ENCODE results near the gene OSM. TPM values are rescaled to one million over a fixed set of nuclear protein-coding genes. Genes with fewer than 3 reads are reported as not detected.

Gene OSM
- total RNA-seq, 2 donors from 2014 or later = not detected

GRCh38 chr22:30304495-30305244, 38.0 kb upstream of the OSM start:
- Histone ChIP-seq H3K27me3 (no peaks in the 10 kb centered on the region), H3K4me1 (peaks cover 77% of the 10 kb centered on the region), H3K9me3 (no peaks in the 10 kb centered on the region), H3K4me3 (no peak overlapping the region), H3K36me3 (replicated peaks in 1 of 2; ENCODE audit: insufficient read depth in 1 of 2, low read depth in 2 of 2) (no peaks in the 10 kb centered on the region), H3K27ac (peak overlapping the region; percentile 20 to 79 (median 68))
- ATAC-seq (peak; percentile 63), DNase-seq (peak in 3 of 4 donors; percentile 27 to 55 (median 49))
- intact Hi-C loops (cut with DNase I) = no loop called here
- TF ChIP-seq CTCF (IDR thresholded peaks at IDR 0.05) (no peak), POLR2A (IDR thresholded peaks at IDR 0.05) (no peak)
- 55 to 59% methylated on average over 7 of the region's 7 CpGs for WGBS, 2 donors

DNA sequence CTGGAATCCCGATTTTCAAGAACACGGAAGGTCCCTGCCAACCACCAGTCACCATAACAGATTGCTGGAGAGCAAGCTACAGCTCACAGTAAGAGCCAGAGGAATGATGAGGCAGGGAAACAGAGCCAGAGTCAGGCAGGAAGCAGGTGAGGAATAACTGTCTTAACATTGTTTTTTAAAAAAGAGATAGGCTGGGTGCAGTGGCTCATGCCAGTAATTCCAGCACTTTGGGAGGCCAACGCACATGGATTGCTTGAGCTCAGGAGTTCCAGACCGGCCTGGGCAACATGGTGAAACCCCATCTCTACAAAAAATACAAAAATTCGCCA, 36.1 kb upstream of the OSM start:
- H3K36me3 ChIP-seq (replicated peaks in 1 of 2; ENCODE audit: insufficient read depth in 1 of 2, low read depth in 2 of 2) = no peaks in the 10 kb centered on the region
- DNase-seq (no peak), ATAC-seq (no peak)
- H3K9me3 ChIP-seq = no peaks in the 10 kb centered on the region
- H3K4me1 ChIP-seq = peaks cover 67% of the 10 kb centered on the region
- no peaks in the 10 kb centered on the region for H3K27me3 ChIP-seq
- intact Hi-C loops (cut with DNase I) = no loop called here
- no peak overlapping the region for H3K4me3 ChIP-seq
- TF ChIP-seq POLR2A (IDR thresholded peaks at IDR 0.05) = no peak
- no peak for TF ChIP-seq CTCF (IDR thresholded peaks at IDR 0.05)
- H3K27ac ChIP-seq = peak overlapping the region; percentile 13 to 79 (median 68)
- WGBS, 2 donors = 73 to 76% methylated on average over 5 of the region's 5 CpGs

DNA sequence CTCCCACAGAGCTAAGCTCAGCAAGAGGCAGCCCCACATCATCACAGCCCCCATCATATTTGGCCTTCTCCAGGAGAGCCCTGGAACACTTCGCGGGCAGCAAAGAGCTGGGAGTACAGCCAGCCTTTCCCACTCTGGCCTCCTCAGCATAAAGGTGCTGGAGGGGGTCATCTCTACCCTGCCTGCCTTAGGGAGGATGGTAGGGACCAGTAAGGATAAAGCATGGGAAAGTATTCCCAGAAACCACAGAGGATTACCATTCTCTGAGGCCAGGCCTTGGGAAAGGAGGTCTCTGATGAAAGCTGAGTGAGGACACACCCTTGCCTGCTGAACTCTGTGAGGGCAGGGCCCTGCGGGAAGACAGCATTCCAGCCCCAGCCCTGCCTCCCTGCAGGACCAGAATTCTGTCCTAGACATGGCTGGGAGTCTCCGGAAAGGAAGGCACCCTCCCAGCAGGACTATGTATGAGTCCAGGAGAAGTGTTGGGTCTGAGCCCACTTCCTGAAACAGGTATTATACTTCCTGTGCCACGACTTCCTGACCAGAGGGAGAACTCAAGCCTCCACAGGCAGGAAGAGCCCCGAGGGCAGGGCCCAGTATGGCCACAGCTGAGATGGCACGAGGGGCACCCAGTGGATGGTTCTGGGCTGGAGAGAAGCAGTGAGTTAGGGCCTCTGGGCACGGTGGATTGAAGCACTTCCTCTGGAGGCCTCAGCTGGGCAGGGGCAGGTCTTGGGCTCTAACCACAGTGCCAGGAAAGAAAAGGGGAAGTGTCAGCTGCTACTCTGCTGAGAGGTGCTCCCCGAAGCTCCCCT, 35.6 kb upstream of the OSM start:
- 48 to 72% methylated on average over 9 of the region's 9 CpGs for WGBS, 2 donors
- Histone ChIP-seq H3K9me3 (no peaks in the 10 kb centered on the region), H3K27ac (peak overlapping the region; percentile 13 to 79 (median 68)), H3K4me1 (peaks cover 66% of the 10 kb centered on the region), H3K36me3 (replicated peaks in 1 of 2; ENCODE audit: insufficient read depth in 1 of 2, low read depth in 2 of 2) (no peaks in the 10 kb centered on the region), H3K27me3 (no peaks in the 10 kb centered on the region), H3K4me3 (no peak overlapping the region)
- DNase-seq (peak in 2 of 4 donors; percentile 19 to 67), ATAC-seq (peak; percentile 14)
- TF ChIP-seq POLR2A (IDR thresholded peaks at IDR 0.05) (no peak), CTCF (IDR thresholded peaks at IDR 0.05) (no peak)
- intact Hi-C loops (cut with DNase I) = no loop called here

- TF ChIP-seq POLR2A (IDR thresholded peaks at IDR 0.05) = no peak
- TF ChIP-seq CTCF (IDR thresholded peaks at IDR 0.05) = no peak
- no peak overlapping the region for H3K4me3 ChIP-seq
- ATAC-seq = no peak
- intact Hi-C loops (cut with DNase I) = no loop called here
- no peak overlapping the region for H3K27ac ChIP-seq
- H3K36me3 ChIP-seq (replicated peaks in 1 of 2; ENCODE audit: insufficient read depth in 1 of 2, low read depth in 2 of 2) = peaks cover 0 to 2% of the 10 kb centered on the region in 2 donors
- H3K27me3 ChIP-seq = no peaks in the 10 kb centered on the region
- H3K4me1 ChIP-seq = peaks cover 39% of the 10 kb centered on the region
- no peak for DNase-seq
- H3K9me3 ChIP-seq = no peaks in the 10 kb centered on the region
- WGBS, 2 donors = 91 to 92% methylated on average over 10 to 13 of the region's 13 CpGs
Measured at GRCh38 chr22:30299322-30299721, 32.7 kb upstream of the OSM start.

Data from body of pancreas (tissue), 4 donors.